Activated T-cell treated with anti-CD3 and anti-CD28 coated beads, Interleukin-2, amount 50 U/mL, for 1 hour (primary cell): Measurements from ENCODE around the gene ALDH1L2.

Experiments
- DNase-seq: peaks from one replicate; pipeline ENCODE4 v3.0.0-alpha.2; 2020

ALDH1L2 gene

GRCh38 chr12:105083031-105083430 is 1.2 kb downstream of the ALDH1L2 start:
- no peak for DNase-seq

DNA sequence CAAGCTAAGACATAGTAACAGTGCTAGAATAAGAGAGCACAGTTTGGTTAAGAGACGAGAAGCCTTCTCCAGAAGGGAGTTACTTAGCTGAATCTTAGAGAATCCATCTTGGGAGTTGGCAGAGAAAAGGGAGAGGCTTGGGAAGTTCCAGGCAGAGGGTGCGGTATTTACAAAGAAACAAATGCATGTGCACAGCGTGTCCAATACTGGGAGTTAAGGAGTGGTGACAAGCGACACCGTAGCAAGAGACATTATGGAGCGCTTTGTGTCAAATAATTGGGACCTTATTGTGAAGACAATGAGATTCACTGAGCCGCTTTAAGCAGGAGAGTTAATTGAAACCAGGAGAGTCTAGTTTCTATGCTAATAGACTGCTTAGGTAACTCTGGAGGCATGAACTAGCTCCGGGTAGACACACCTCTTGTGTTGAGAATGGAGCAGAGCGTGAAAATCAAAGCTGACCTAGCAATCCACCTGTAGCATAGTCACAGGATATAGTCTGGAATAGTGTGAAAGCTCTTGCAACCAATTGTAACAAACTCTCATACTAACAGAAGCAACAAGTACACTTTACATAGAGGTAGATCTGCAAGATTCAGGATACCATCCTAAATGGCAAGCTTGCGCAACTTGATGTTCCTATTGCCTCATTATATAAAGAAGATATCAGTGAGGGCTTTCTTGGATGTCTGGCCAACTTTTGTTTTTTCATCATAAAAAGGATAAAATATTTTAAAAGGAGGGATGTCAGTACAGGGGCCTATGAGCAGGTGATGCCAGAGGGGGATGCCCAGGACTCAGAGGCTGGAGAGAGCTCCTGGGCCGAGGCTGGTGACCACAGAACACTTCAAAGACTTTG is 5.3 kb downstream of the ALDH1L2 start:
- no peak for DNase-seq

GRCh38 chr12:105077435-105077834 is 6.8 kb downstream of the ALDH1L2 start:
- no peak for DNase-seq

GRCh38 chr12:105076913-105077312 is 7.3 kb downstream of the ALDH1L2 start:
- no peak for DNase-seq

GRCh38 chr12:105076098-105076497 is 8.2 kb downstream of the ALDH1L2 start:
- DNase-seq: no peak

GRCh38 chr12:105072888-105073488 is 11.3 kb downstream of the ALDH1L2 start:
- DNase-seq: no peak

DNA sequence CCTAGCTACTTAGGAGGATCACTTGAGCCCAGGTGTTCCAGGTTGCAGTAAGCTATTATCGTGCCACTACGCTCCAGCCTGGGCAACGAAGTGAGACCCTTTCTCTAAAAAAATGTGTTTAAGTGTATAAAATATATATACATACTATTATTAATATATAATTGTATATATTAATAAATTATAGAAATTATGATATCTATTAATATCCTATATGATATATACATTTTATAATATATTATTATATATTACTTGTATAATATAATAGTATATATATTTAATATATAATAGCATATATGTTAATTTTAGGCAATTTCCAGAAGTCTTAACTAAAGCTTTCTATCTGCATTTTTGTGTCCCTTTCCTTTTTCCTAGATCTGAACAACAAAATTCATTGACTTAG is 12.3 kb downstream of the ALDH1L2 start:
- no peak for DNase-seq

GRCh38 chr12:105069936-105070702 is 14.1 kb downstream of the ALDH1L2 start:
- DNase-seq: no peak

GRCh38 chr12:105067511-105068031 is 16.7 kb downstream of the ALDH1L2 start:
- no peak for DNase-seq

GRCh38 chr12:105064564-105065178 is 19.6 kb downstream of the ALDH1L2 start:
- DNase-seq: no peak

DNA sequence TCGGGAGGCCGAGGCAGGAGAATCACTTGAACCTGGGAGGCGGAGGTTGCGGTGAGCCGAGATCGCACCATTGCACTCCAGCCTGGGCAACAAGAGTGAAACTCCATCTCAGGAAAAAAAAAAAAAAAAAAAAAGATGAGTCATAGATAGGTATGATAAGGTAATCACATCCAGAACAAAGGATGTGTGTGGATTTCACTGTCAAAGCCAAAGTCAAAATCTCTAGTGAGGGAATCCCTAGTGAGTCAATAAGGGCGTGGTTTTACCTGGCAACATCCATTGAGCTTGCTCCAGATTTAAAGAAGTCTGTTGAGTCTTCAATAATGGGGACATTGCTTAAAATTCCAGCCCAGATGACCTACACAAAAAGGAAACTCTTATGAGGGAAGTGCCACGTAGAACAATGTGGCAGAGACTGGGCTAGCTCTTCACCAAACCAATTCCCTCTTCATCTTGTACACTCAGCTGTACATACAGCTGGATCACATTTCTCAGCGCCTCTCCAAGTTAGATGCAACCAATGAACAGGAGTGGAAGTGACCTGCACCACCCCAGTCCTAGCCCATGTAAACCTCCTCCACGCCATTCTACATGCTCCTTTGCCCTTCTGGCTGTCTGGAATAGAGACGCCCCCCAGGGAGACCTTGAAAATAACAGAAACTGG is 23.4 kb downstream of the ALDH1L2 start:
- no peak for DNase-seq

- DNase-seq: no peak
These were observed 27.1 kb downstream of the ALDH1L2 start for GRCh38 chr12:105057174-105057573.

DNA sequence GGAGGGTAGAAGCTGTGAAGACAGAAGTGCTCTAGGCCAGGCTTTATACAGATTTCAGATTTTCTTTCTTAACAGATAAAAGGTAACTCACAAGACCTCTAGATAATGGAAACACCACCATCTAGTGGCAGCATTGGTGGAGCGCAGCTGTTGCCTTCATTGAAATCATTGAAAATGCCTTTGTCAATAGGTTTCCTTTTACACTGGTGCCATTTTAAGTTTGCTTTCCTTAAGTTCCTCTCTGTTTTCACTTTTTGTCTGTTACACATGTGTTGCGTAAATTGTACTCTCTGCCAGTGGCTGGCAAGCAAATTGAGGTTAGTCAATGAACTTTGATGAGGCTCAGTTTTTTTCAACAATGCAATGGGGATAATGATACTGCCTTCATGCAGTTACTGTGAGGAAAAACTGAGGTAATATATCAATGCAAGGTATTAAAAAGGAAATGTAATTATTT is 31.1 kb downstream of the ALDH1L2 start:
- DNase-seq: peak; percentile 73

GRCh38 chr12:105051981-105052380 is 32.3 kb downstream of the ALDH1L2 start:
- no peak for DNase-seq

DNA sequence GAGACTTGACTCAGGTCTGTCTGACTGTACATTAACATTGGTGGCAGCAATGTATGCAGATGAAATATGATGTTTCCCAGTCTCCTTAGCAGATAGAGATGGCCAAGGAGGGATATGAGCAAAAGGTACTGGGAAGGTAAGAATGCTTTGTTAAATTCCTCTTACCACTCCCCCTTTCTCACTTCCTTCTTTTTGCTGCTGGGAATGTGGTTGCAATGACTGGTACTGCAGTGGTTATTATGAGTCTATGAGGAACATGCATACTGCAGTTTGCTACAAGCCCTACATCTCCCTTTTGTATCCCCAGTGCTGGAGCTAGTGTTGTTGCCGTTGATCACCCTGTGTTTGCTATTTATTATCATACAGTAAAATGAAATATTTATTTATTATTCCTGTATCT is 35.9 kb downstream of the ALDH1L2 start:
- DNase-seq: no peak

DNA sequence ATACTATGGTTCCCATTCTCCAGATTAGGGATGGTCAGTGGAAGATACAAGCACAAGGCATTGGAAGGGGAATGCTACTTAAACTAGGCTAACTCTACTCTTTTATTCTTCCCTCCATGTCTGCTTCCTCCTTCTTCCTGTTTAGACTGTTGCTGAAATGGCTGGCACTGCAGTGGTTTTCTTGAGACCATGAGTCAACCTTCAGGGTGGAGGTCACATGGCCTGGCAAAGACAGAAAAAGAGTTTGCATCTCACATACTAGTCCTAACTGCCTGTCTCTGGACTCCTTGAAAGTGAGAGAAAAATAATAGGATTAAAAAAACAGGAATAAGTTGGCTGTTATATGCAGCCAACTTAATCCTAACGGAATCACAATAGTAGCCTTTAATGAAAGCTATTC is 37.0 kb downstream of the ALDH1L2 start:
- no peak for DNase-seq

GRCh38 chr12:105041186-105041585 is 43.1 kb downstream of the ALDH1L2 start:
- DNase-seq: no peak

- DNase-seq: no peak
These were observed 43.8 kb downstream of the ALDH1L2 start for GRCh38 chr12:105040476-105040875.

GRCh38 chr12:105036937-105037649 is 47.2 kb downstream of the ALDH1L2 start:
- DNase-seq: no peak

DNA sequence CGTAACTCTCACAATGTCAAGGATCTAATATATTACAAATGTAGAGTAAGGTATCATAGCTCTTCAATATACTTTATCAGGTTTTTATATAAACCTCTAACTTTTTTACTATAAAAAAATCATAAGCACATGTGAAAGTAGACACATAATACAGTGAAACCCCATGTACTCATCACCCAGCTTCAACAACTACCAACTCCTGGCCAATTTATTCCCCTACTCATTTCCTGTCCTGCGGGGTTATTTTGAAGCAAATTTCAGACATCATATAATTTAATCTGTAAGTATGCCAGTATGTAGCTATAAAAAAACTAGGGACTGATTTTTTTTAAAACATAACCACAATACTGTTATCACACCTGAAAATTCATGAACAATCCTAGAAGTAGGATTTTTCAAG is 50.4 kb downstream of the ALDH1L2 start:
- DNase-seq: no peak

DNA sequence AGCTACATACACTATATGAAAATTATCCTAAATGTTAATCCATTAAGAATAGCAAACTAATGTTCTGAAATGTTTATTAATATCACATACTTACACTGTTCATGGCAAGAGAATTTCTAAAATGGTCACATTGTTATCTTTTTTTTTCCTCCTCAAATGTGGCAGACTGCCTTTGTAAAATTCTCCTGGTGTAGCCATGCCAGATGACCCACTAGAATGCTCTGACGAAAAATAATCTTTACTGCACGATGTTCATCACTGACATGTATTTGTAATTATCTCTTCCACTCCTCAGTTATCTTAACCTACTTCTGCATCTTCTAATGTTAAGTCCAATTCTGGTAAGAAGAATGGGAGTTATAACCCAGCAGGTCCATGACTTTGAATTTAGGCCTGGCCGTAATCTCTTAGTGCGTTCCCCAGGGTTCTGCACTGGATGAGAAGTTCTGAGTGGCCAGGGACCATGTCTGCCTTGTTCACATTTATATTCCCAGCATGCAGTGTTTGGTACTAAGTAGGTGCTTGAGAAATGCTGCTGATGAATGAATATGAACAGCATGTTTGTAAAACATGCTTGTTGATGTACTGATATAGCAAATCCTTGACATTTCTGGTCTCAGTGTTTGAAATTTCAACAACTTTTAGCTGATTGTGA is 51.4 kb downstream of the ALDH1L2 start:
- DNase-seq: no peak
